HG02870 (cell line): Measurements from ENCODE around the gene EMC6.
"Not testable (repeated sequence)": the region's sequence is repeated elsewhere in the genome, so short reads cannot be mapped to it uniquely, and the experiment has no call there.

Source experiments
- ATAC-seq: cut with Tn5 transposase; IDR thresholded peaks from one replicate; pipeline ENCODE4 v1.9.1; 2021; ENCODE audit warnings: mild to moderate bottlenecking, moderate library complexity; ENCODE audit not compliant: unreplicated experiment

EMC6 gene

DNA sequence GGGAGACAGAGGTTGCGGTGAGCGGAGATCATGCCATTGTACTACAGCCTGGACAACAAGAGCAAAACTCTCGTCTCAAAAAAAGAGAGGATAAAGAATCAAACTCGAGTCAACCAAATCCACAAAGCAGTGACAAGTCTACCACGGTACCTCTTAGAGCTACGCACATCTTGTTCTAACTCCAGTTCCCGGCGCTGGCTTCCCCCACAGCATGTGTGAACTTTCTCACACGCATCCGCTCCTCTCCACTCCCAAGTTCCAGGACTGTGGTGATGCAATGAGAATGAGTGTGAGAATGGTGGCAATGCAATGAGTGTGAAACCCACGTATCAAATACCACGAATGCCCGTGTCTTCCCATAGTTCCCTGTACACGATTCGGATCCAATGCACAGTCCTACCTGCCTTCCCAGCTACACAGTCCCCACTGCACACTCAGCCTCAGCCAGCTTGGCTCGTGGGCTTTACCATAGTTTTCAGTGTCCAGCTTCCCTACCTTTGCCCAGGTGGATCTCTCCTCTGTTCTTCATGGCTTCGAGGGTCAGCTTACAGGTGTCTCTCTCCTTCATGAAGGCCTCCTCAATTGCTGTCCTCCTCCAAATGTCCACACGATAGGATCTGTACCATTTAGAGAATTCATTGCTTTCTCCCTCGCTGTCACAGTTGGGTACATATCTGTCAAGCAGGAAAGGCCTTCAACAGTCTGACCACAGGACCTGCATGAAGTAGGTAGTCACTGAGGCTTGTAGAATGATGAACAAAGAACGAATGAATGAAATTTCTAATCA lies 36.5 kb downstream of the EMC6 start:
- no peak for ATAC-seq

DNA sequence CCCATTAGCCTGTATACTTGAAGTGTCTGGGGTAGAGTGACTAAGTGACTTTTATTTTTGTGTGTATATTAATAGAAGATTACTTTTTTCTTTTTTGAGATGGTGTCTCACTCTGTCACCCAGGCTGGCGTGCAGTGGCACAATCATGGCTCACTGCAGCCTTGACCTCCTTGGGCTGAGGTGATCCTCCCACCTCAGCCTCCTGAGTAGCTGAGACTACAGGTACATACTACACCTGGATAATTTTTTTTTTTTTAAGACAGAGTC lies 37.0 kb downstream of the EMC6 start:
- not testable (repeated sequence) for ATAC-seq

DNA sequence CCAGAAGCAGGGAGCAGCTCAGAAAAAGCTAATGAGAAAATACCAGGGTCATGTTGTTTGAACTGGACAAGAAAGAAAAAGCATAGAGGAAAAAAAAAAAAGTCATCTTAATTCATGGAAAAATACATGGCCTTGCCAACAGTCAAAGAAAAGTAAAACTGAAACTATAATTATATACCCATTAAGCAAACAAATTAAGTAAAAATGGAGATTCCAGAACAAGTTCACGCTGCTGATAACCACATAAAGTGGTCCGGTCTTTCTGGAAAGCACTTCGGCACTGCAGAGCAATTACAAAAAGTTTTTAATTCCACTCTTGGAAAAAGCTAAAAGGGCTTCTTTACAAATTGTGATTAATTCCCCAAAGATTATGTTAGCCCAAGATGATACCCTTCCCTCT lies 39.8 kb downstream of the EMC6 start:
- no peak for ATAC-seq

DNA sequence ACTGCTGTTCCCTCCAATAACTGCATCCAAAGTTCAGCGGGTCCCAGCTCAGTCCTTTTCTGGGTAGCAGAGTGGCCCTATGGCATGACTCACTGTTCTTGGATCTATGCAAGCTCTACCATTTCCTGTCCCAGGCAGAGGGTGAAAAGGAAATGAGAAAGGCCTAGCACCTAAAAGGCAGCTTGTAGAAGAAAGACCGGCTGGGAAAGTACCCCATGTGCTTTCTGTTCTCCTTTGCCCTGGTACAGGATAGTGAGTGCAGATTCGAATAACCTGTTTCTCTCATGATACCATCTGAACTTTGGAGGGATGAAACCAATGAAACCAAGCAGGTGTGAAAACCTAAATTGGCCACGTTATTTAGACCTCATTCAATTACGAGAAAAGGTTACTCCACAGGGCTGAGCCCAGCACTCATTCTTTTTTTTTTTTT lies 42.4 kb downstream of the EMC6 start:
- peak; percentile 86 for ATAC-seq

DNA sequence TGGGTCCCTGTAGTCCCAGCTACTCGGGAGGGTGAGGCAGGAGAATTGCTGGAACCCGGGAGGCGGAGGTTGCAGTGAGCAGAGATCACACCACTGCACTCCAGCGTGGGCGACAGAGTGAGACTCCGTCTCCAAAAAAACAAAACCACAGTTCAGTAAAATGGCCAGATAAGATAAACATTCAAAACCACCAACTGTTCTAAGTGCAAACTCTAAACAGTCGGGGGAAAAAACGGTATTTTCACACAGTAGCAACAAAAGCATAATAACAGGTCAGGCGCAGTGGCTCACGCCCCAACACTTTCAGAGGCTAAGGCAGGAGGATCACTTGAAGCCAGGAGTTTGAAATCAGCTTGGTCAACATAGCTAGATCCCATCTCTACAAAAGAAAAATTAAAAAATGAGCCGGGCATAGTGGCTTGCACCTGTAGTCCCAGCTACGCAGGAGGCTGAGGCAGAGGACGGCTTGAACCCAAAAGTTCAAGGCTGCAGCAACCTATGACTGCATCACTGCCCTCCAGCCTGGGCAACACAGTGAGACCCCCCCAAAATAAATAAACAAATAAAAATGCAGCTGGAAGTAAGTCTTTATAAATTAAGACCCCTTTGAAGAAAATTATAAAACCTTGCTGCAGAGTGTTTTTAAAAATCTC lies 44.3 kb downstream of the EMC6 start:
- no peak for ATAC-seq

DNA sequence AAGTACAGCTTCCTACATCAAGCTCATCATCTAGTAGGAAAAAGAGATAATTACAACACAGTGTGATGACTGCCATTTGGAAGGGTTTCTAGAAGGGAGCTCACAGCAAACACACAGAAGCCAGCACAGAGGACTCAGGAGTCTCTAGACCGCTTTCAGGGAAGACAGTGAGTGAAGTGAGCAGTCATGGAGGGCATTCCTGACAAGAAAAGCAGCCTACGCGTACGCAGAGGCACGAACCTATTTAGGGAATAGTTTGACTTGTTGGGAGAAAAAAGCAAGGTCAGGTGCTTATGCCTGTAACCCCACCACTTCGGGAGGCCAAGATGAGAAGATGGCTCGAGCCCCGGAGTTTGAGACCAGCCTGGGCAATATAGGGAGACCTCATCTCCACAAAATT lies 46.7 kb downstream of the EMC6 start:
- no peak for ATAC-seq

DNA sequence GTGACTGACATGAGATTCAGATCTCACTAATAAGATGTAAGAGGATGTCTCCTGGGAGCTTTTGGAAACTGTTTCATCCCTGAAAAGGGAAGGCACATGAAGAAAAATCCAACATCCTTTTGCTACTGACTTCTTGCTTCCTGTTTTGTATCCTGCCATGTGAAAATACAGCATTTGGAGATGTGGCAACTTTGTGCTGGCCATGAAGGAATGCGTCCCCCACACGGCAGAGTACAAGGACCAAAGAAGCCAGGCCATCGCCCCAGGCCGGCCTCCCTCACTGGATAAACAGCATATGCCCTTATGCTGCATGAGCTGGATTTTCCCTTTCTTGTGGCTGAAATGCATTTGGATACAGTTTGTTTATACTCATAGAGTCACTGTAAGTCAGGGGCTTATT lies 49.6 kb downstream of the EMC6 start:
- no peak for ATAC-seq

DNA sequence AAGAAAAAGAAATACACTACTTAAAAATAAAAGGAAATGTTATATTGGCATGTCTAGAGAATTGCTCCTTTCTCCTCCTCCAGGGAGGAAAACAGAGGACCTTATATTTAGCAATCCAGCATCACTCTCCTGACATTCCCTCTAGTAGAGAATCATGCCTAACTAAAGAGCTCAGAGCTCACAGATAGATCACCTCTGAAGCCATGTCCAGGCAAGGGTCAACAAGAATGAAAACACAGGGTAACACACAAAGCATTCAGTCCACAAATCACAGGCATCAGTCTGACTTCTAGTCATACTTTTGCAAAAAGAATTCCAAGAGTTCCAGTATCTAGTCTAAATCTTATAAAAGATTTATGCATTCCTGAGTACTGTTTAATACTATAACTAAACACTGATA lies 50.7 kb downstream of the EMC6 start:
- no peak for ATAC-seq
